ENCODE results near the gene SEMA7A. TPM values are rescaled to one million over a fixed set of nuclear protein-coding genes. Genes with fewer than 3 reads are reported as not detected.
"Not testable (repeated sequence)": the region's sequence is repeated elsewhere in the genome, so short reads cannot be mapped to it uniquely, and the experiment has no call there.

The SEMA7A gene
- polyA plus RNA-seq, 1 donor, result 5.0 TPM

DNA sequence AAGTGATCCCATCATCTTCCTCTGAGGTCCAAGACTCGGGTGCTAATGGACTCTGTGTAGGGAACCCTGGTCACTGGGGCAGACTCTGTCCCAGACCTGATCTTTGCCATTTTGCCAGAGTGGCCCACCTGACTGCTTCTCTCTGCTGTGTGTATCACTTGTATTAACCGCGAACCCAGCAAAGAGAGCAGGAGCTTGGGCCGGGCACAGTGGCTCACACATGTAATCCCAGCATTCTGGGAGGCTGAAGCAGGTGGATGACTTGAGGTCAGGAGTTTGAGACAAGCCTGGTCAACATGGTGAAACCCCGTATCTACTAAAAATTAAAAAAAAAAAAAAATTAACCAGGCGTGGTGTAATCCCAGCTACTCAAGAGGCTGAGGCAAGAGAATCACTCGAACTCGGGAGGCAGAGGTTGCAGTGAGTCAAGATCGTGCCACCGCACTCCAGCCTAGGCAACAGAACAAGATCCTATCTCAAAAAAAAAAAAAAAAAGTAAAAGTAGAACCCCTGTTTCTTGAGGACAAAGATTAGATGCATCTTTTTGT is 33.4 kb downstream of the SEMA7A start:
- no peak for DNase-seq

- no peak for DNase-seq
These were observed 34.0 kb downstream of the SEMA7A start for GRCh38 chr15:74399511-74400312.

DNA sequence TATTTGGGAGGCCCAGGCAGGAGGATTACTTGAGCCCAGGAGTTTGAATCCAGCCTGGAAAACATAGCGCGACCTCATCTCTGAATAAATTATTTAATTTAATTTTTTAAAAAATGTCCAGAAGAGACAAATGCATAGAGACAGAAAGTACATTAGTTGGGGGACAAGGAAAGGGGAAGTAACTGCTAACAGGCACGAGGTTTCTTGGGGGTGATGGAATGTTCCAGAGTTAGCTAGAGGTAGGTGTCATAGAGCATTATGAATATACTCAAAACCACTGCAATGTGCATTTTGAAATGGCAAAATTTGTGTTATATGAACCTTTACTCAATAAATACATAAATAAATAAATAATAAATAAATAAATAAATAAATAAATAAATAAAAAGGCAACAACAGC is 34.7 kb downstream of the SEMA7A start:
- no peak for DNase-seq

- DNase-seq, result no peak
These were observed 35.6 kb downstream of the SEMA7A start for GRCh38 chr15:74398183-74398582.

GRCh38 chr15:74397239-74398068 is 36.3 kb downstream of the SEMA7A start:
- DNase-seq, result no peak

- no peak for DNase-seq
These were observed 37.1 kb downstream of the SEMA7A start for GRCh38 chr15:74396445-74397238.

DNA sequence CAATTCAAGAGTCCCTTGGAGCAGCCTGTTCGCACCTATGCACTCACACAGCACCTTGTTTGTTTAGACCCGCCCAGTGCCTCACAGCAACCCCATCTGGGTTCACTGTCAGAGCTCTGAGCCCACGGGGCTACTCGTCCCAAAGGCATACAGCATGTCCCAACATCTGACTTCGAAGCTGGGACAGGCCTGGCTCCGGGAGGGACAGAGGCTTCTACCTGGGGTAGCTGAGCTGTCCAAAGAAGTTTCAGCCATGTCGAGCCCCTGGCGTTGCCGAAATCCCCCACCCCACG is 37.7 kb downstream of the SEMA7A start:
- no peak for DNase-seq

DNA sequence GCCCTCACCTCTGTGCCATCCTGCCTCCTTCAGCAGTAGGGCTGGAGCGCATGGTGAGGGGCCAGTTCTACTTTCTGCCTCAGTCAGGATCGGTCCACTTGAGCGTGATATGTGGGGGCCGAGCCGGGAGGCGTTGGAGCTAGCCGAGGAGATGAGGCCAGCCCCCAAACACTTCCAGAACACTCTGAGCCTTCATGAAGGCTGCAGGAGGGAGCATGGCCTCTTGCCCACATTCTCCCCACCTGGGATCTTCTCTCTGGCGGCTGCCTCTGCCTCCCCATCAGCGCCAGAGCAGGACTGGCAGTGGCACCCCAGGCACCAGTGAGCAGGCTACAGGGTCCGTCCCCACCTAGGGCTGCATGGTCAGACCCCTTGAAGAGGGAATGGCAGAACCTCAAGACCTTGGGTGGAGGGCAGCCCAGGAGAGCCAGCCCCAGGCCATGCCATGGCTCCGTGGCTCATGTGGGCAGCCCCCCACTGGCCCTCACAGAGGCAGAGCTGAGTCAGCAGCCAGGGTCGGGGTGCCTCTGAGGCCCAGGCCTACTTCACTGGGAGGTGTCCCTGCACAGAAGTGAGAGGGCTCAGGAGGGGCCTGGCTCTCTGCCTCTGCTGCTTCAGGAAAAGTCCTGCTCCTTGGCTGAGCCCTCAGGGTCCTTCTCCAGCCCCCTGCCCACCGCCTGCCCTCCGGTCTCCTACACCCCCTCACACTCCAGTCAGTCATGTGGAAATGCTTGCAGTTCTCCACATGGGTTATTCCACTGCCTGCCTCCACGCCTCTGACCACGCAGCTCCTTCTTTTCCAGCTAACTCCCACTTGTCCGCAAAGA is 38.2 kb downstream of the SEMA7A start:
- no peak for DNase-seq

GRCh38 chr15:74394090-74394846 is 39.5 kb downstream of the SEMA7A start:
- DNase-seq, result no peak

- no peak for DNase-seq
These were observed 40.3 kb downstream of the SEMA7A start for GRCh38 chr15:74393423-74393822.

GRCh38 chr15:74392902-74393301 is 40.9 kb downstream of the SEMA7A start:
- no peak for DNase-seq

DNA sequence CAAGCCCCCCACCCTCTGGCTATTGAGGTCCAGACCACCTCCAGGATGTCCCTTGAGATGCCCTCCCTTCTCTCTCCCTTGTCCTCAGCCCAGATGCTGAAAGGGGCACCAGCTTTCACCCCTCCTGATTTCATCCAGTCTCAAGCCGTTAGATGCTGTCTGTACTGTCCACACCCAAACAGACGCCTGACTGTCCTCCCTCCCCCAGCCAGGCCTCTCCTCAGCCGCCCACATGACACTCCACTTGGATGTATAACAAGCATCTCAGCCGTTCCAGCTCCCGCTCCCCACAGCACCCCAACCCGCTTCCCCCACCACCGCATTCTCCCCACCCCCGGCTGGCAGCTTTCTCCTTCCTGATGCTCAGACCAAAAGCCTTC is 41.3 kb downstream of the SEMA7A start:
- no peak for DNase-seq

DNA sequence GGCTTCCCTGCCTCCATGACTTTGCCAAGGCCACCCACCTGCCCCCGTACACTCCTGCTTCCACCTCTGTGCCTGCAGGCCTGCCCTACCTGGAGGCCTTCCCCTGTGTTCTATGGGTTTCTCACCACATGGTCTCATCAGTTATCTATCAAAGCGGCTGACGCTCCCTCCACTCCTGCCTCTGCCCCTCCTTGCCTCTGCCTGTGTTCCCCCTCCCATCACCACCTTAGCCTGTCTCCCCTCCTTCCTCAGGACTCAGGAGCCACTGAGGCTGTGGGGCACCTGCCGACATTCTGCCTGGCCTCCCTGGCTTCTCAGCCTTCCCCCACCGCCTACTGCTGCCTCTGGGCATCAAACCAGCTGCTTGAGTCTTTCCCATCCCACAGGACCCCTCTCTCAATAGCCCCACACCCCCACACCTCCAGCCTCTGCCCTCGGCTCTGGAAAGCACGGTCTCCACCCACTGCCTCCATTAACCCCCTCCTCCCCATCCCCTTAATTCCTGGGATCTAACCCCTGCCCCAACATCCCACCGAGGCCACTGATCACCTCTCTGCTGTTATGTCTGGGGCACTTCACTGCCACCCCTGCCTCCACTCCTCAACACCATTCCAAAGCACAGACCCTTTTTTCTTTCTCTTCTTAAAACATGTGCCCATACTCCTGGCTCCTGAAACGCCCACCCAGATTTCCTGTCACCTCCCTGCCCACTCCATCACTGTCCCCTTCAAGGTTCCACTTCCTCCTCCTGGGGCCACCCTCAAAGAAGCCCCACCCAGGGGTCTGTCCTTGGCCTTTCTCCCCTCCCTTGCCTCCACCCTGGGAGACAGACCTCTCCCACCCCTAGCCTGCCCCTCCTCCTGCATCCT is 41.9 kb downstream of the SEMA7A start:
- no peak for DNase-seq

DNA sequence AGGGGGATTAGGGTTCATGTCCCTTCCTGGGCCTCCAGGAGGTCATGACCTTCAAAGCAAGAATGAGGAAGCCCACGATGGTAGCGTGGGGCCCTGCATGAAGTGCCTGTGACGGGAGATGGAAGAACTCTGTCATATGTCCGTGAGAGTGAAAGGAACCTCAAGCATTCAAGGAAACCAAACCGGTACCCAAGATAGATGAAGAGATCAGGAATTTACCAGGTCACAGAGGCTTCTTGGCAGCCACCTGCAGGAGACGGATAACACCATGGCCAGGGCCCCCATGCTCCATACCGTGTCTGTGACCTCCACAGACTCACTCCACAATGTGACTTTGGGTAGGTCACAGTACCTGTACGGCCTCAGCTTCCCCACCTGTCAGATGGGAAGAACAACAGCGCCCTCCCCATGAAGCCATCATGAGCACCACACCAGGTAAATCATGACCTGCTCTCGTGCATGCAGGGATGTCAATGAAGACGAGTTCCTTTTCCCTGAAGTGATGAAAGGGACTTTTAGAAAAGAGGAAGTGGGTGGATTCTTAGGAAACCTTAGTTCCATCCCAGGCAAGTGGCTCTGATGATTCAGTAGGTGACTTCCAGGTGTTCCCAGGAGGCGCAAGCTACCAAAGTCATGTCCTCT is 43.0 kb downstream of the SEMA7A start:
- no peak for DNase-seq

DNA sequence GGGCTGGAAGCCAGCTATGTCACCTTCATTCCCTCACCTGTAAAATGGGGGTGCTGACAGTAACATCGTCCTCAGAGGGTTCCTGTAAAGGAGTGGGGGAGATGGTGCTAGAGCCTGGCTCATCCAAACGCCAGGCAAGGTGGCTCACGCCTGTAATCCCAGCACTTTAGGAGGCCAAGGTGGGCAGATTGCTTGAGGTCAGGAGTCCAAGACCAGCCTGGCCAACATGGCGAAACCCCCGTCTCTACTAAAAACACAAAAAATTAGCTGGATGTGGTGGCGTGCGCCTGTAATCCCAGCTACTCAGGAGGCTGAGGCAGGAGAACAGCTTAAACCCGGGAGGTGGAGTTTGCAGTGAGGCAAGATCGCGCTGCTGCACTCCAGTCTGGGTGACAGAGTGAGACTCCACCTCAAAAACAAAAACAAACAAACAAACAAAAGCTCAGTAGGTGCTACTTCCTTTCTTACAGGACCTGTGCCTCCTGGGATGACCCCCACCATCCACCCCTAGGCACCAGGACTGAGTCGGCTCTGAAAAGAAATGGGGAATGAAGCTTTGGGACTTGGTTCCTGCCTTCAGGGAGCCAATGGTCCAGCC is 43.6 kb downstream of the SEMA7A start:
- not testable (repeated sequence) for DNase-seq

- no peak for DNase-seq
These were observed 44.3 kb downstream of the SEMA7A start for GRCh38 chr15:74389241-74390048.

- no peak for DNase-seq
These were observed 45.3 kb downstream of the SEMA7A start for GRCh38 chr15:74388363-74388951.

All from left kidney (tissue), 2 donors.